GM15510 (cell line): ENCODE data around the gene PHC1.

Experiments
- POLR2A ChIP-seq: IDR thresholded peaks from 3 replicates; pipeline ENCODE4 v1.6.1; 2011; ENCODE audit warnings: borderline replicate concordance; ENCODE audit not compliant: insufficient read length; ENCODE audit errors: extremely low read depth

PHC1 gene

DNA sequence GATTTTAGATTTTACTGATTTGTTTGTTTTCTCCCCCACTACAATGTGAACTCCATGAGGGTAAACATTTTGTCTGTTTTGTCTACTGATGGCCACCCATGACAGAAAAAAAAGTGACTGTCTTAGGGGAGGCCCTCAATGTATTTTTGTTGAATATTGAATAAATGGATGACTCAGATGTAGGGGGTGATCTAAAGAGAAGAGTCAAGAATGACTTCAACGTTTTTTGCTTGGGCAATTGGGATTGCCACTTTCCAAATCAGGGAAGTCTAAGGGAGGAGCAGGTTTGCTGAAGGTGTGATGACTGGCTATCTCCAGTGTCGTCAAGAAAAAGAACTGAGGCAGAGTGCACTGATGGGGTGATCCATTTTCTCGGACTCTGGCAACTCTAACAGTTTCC lies 10.7 kb upstream of the PHC1 start:
- no peak for TF ChIP-seq POLR2A

DNA sequence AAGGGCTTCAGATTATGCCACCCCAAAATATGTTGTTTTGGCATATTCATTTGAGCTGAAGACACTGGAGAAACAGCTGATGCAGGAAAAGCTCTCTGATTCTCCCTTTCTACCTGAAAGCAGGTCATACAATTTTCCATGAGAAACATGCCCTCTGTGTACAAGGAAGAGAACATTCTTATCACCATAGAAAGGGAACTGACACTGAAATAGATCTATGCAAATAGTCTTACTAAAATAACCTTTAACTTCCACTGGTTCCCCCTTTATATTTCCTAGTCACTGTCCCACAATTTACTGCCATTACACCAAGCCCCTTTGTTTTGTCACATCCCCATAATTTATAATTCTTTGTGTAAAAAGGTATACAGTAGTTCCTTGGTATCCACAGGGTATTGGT lies 9.6 kb upstream of the PHC1 start:
- TF ChIP-seq POLR2A, result no peak

DNA sequence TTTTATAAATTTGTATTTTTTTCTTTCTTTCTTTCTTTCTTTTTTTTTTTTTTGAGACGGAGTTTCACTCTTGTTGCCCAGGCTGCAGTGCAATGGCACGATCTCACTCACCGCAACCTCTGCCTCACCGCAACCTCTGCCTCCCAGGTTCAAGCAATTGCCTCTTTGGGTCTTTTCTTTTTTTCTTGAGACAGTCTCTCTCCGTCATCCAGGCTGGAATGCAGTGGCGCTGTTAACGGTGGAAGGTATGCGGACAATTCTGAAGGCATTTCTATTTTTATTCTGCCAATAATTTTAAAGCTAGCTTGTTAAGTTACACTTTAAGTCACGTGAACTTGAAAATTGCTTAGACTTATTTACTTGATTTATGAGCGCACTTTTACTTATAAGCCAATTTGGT lies 8.8 kb upstream of the PHC1 start:
- TF ChIP-seq POLR2A, result no peak

DNA sequence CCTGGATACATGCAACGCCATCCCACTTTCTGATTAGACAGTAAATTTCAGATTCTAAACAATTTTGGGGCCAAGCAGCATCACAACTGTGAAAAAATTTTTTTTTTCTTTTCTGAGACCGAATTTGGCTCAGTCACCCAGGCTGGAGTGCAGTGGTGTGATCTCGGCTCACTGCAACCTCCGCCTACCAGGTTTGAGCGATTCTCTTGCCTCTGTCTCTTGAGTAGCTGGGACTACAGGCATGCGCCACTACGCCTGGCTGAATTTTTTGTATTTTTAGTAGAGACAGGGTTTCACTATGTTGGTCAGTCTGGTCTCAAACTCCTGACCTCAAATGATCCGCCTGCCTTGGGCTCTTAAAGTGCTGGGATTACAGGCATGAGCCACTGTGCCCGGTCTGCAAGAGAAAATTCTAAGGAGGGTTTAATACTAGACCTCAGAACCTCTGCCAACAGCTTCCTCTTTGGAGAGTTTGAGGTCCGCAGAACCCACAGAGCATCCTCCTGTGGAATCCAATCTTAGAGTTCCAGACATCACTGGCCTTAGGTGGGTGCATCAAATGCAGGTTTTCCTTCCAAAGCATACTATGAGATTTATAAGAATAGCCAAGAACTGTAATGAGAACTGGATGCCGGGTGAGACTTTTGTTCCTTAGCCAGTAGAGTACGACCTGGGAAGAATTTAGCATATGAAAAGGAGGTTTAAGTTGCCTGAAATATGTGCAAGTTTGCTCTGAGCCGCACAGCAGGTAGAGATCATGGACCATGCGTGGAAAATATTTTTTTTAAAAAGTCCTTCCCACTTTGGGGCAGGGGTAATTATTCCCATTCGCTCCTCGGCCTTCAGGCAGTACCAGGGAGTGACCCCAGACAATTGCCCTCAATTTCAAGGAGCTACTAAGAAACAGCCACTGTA lies 7.8 kb upstream of the PHC1 start:
- no peak for TF ChIP-seq POLR2A

DNA sequence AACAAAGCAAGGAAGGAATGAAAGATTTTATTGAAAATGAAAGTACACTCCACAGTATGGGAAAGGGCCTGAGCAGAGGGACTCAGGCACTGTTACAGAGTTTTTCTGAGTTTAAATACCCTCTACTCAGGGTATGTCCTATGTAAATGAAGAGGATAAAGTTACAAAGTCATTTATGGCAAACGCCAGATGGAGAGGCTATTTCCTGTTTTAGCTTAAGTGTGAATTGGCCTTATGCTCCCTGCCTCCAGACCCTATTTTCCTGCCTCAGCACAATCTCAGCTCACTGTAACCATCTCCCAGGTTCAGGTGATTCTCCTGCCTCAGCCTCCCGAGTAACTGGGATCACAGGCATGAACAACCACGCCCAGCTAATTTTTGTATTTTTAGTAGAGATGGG lies 6.8 kb upstream of the PHC1 start:
- TF ChIP-seq POLR2A, result no peak

DNA sequence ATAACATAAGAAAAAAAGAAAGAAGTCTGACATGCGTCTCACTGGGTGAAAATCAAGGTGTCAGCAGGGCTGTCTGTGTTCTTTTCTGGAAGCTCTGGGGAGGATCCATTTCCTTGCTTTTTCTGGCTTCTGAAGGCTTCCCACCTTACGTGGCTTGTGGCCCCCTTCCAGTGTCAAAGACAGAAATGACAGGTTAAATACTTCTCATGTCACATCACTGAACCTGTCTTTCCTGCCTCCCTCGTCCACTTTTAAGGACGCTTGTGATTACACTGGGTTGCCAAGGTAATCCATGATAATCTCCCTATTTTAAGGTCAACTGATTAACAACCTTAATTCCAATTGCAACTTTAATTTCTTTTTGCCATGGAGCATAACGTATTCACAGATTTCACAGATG lies 4.6 kb upstream of the PHC1 start:
- TF ChIP-seq POLR2A, result no peak

DNA sequence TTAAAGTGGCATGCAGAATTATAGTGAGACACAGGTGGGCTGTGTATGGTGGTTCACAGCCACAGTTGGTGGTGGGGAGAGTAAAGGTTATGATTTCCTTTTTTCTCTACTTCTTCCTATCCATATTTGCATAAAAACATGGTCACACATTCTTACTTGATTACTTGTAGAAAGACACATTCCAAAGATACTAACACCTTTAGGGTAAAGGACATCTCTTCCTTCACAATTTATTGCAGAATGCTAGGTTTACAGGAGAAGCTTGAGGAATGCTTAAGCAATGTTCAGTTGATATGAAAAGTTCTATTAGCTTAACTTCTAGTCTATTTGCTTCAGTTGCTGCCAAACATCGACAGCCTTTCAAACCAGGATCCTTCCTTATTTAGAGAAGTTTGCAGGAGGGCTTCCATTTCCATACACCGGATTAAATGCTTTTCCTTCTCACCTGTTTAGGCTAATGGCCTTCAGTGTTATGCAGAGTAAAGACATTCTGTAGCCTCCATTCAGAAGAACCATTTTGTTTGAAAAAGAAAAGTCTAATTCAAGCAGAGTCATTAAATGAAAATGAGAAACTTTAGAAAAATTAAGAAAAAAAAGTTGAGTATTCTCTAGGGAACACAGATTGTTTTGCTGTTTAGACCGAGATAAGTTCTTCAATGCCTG lies 2.6 kb upstream of the PHC1 start:
- no peak for TF ChIP-seq POLR2A

DNA sequence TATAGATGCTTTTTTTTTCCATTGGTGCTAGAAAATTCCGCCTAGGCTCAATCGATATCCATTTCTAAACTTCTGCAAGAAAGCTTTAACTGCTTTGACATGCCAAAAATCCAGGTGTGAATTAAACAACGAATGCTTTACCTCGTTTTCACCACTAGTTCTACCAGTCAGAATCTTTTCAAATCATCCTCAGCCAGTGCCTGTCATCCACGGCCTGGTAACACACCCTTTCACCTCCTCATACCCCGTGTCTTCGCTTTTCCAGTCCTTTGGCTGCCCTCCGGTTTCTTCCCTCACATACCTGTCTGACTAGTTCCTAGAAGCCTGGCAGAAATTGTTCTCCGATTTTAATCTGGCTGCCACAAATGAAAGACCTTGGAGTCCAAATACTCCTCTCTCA lies 1.4 kb upstream of the PHC1 start:
- TF ChIP-seq POLR2A, result no peak

DNA sequence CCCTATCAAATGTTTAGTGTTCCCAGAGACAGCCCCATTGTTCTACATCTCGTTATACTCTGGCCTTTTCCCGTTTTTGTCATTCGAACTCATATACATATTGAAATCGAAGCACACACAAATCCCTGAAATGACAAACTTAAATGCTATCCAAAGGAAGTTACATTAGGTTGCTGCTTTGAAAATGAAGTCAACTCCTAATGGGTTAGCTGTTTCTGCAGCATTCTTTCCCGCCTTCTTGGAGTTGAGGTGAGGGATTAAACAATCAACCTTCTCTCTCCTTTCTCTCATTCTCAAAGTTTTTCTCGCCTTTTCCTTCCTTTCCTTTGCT lies 642 bp upstream of the PHC1 start:
- TF ChIP-seq POLR2A, result no peak

DNA sequence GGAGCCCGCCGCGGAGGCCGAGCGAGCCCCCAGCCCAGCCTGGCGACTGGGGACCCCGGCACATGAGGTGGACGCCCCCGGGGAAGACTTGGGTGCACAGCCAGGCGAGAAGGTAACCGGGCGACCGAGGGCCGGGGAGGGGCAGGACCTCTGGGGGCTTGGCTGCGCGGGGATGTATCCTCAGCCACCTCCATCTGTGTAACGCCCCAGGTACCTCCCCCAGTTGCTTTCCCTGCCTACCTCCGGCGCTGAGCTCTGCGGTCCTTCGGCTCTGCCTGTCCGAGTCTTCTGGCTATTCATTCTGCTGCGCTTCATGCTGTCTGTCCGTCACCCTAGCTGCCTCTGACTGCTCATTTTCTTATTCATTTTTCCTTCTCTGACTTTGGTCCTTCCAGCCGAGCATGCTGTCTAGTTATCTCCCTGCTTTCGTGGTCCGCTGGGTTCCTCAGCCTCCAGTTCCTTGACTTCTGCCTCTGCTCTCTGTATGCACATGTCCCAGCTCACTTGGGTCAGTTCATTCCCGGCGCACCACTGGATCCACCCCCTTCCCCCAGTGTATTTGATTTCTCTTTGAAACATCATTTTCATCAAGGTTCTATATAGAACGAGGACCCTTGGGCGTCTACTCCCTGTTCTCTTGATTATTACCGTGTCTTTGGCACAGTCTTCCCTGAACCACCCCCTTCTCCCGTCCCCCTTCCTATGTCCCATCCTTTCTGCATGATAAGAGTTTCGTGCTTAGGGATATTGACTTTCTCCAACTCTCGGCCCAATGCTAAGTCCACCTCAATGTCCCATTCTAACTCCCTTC lies 612 bp downstream of the PHC1 start:
- no peak for TF ChIP-seq POLR2A

DNA sequence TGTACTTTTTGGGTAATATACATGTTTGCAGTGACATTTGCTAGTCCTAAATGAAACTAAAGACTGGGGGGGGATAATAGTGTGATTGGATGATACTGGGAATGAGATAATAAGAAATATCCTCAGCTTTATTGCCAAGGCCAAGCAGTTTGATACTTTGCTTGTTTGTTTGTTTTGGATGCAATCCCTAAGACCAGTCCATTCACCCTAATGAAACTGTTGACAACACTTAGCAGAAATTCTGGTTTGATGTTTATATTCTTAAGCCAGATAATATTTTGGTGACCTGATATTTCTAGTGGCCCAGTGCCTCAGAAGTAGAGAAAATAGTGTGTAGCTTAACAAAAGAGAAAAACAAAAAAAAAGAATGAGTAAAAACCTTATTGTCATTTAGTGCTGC lies 1.8 kb downstream of the PHC1 start:
- no peak for TF ChIP-seq POLR2A

DNA sequence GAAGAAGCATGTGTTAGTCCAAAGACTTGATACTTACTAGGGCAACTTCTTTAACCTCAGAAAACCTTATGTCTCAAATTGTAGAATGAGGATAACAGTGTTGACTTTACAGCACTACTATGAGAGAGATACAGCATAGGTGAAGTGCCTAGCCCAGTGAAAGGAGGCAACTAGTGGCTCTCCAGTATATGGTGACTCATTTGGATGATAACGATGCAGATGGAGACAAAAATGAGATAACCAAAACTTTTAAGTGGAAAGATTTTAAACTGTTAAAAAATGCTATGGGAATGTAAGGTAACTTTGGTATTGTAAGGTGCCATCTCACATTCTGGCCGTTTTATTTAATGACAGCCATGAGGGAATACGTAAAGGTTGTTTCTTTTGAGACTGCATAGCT lies 2.7 kb downstream of the PHC1 start:
- TF ChIP-seq POLR2A, result no peak

DNA sequence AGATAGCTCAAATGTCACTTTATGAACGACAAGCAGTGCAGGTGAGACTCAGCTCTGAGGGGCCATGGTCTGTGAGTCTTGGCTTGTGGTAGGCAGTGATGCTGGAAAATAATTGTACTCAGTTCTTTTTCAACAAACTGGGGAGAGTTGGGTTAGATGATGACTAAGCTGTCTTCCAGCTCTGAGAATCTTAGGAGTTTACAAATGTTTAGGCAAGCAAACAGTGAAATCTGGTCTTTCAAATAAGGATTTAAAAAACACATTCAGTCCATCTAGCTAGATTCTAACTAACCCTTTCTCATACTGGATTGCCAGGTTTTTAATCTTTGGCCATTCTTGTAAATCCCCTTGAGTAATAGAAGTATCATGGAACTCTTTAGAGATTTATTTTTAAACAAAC lies 3.4 kb downstream of the PHC1 start:
- TF ChIP-seq POLR2A, result no peak

DNA sequence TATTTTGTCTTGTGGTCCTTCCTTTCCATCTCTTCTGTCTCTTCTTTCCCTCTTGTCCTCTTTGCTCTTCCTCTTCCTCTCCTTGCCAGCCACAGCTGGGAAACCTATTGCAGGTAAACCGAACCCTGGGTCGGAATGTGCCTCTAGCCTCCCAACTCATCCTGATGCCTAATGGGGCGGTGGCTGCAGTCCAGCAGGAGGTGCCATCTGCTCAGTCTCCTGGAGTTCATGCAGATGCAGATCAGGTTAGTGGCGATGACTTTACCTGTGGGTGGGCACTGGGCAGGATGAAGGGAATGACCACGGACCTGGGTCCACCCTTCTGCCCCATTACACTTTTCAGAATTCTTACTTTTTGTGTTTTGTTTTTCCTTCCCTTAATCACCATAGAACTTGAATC lies 8.2 kb downstream of the PHC1 start:
- TF ChIP-seq POLR2A, result no peak

DNA sequence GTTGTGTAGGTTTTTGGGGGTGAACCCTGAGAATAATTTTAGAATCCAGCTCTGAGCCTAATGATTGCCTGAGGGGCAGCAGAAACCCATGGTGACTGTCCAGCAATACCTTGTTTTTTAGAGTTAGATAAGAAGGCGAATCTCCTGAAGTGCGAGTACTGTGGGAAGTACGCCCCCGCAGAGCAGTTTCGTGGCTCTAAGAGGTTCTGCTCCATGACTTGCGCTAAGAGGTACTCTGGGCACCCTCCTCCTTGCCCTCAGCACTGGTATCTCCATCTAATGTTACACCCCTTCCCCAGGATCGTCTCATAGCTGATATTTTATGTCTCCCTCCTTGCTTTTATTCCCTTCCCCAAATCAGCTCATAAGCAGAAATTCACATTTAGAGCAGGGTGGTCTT lies 22.4 kb downstream of the PHC1 start:
- no peak for TF ChIP-seq POLR2A

DNA sequence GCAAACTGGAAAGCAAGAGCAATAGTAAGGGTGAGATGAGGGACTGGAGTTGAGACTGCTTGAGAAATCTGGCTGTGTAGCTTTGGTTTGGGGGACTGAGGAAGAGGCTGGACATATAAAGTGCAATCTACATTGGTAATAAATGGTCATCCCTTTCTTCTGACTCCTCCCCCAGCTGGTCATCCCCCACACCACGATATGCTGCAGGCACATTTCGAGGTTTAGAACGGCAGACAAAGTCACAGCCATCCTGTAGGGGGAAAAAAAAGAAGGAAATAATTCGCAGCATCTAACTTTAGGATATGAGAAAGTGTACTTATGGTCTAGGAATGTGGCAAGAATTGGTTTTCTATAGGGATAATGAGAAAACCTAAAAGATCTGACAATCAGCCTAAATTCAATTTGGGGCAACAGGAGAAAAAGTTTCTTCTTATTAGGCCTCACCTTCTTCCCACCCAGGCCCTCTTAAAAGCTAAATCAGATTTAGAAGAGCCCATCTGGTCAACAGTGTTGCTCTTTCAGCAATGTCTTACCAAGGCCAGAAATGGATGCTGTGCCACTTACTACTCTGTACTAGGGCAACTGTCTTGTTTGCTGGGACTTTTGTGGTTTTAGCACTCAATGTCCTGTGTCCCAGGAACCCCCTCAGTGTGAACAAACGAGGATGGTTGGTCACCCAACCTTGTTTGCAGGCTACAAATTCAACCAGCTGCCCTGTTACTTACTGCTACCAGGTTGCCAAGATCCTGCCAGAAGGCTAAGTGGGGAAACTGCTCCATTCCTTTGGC lies 27.6 kb downstream of the PHC1 start:
- no peak for TF ChIP-seq POLR2A
